NOMO-1 treated with DMSO at 0.1 percent for 48 hours (cell line): Measurements from ENCODE around the gene BLOC1S6.

Experiments used
- DNase-seq: peaks from one replicate; lab custom pipeline; 2025; ENCODE audit not compliant: unreplicated experiment; lab: John Stamatoyannopoulos, UW

BLOC1S6 gene

DNA sequence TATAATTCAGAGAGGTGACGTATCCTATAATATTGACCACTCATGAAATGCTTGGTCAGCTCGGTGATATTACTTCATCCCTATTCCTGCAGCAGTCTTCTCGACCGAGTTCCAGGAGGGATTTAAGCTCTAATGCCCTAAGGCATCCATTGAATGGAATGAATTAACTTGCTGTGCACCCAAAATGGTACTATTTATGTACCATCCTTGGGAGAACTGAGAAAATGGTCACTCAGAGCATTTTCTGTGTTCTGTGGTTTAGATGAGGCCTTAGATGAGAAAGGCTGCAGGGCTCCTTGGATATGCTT, 638 bp downstream of the BLOC1S6 start:
- DNase-seq = no peak

DNA sequence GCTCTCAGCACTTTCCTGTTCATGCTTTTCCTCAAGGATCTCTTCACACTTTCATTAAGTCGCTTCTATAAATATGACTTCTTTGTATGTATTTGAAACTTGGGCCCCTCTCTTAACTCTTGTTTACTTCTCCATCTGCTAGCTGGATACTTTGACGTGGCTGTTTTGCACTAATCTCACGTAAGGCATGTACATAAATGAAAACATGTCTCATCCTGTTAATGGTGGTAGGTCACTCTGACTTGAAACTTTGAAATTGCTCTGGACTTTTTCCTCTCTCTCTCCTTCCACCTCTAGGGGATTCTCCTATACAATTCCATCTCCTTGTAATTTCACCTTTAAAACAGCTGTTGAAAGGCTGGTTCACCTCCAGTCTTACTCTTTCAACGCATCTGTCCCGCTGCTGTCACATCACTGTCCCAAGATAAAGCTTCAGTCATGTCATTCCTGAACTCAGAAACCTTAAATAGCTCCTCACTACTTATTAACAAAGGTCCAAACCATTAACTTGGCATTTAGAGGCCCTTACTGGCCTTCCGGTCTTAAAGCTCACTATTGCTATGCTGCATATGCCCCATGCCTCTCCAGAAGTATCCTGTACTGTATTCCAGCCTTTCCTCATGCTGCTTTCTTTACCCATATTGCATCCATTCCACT, 1.2 kb downstream of the BLOC1S6 start:
- peak; percentile 15 for DNase-seq

DNA sequence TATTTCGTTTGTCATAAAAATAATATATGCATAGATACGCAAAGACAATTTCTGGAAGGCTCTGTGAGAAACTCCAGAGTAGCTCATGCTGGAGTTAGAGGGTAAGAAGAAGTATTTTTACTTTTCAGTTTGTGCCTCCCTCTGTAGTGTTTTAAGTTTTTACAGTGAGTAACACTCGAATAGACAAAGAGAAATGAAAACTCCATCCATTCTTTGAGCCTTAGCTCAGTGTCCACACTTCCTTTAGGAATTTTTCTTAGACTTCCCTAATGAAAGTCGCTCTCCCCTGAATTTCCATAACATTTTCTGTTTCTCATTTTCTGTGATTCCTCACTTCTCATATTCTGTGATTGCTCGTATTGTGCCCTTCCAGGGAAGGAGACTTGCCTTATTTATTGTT, 2.1 kb downstream of the BLOC1S6 start:
- DNase-seq = no peak

DNA sequence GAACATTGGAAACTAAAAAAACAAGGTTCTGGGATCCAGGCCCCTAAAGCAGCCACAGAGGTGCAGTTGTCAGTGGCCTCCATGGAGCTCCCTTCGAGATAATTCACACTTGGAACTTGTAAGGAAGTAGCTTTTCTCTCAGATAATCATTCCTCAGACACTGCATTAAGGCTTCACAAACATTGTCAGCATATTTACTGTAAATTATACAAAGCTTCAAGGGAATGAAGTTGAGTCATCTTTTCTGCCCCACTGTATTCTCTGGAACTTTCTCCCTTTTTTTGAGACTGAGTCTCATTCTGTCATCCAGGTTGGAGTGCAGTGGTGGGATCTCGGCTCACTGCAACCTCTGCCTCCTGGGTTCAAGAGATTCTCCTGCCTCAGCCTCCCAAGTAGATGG, 7.1 kb downstream of the BLOC1S6 start:
- no peak for DNase-seq

DNA sequence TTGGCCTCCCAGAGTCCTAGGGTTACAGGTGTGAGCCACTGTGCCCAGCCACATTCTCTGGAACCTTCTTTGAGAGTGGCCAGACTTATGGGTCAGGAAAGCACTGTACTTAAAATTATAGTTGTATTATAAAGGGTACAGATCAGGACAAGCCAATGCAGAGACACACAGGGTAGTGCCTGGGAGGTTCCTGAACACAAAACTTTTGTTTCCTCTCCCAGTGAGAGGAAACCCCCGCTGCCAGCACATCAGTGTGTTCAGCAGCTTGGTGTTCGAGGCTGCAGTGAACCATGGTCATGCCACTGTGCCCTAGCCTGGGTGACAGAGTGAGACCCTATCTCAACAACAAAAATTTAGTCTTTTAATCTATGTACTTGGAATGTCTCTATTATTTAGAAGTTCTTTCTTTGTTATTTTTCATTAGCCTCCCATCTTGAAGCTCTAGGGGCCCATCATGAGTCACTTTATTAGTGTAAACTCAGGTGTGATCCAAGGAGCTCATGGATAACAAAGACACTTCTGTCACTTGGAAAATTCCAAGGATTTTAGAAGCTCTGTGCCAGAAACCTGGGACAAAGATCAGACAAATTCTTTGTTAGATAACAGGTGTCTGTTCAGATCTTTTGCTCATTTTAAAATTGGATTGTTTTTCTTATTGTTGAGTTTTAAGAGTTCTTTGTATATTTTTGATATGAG, 7.8 kb downstream of the BLOC1S6 start:
- DNase-seq = no peak

DNA sequence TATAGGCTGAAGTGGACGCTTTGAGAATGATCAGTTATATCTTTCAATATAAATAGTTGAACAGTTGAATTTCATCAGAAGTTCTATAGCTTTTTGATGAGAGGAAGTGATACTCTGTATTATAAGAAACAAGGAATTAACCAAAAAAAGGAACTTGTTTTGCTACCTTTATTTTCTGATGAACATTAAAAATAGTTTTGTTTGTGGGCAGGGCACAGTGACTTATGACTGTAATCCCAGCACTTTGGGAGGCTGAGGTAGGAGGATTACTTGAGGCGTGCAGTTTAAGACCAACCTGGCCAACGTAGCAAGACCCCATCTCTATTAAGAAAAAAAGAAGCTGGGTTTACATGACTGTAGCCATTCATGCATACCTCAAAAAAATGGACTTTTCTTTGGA, 16.7 kb downstream of the BLOC1S6 start:
- peak; percentile 83 for DNase-seq

DNA sequence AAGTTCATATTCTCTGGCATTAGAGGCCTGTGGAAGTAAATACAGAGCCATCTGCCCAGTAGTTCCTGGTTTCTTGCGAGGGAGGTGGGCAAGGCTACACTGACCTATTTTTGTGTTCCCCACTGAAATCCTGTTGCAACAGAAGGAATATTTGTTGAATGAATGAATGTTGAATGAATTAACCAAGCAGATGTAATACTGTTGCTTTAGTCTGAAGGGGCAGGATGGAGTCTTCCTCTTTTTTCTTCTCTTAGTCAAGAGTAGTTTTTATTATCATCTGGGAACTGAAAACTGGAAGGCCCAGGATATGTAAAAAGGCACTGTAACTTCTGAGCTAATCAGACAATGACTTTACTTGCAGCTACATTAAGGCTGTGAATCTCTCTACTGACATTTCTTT, 17.1 kb downstream of the BLOC1S6 start:
- peak; percentile 73 for DNase-seq

DNA sequence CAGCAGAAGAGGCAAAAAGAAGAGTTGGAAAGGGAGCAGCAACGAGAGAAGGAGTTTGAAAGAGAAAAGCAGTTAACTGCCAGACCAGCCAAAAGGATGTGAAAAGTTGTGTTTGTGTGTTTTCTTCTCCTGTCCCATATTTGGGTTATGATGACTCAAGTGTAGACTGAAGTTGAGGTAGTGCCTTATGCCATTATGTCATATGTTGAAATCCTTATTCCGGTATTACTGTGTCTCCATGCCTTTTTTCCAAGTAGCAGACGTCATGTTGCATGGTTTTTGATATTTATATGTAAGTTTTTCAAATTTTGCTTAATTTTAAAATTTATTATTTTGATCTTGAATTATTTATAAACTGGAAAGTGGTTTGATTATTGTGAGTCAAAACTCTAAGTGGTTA, 19.2 kb downstream of the BLOC1S6 start:
- no peak for DNase-seq

DNA sequence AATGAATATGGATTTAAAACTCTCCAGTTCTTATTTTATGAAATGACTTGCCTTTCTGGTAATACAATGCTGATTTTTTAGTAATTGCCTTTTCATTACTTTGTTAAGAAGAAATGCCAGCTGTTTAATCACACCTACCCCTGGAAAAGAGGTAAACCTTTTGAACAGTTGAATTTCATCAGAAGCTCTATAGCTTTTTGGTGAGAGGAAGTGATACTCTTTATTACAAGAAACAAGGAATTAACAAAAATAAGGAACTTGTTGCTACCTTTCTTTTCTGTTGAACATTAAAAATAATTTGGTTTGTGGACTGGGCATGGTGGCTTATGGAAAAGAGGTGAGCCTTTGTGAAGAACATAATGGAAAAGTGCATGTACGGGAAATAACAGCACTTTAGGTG, 19.7 kb downstream of the BLOC1S6 start:
- peak; percentile 80 for DNase-seq

DNA sequence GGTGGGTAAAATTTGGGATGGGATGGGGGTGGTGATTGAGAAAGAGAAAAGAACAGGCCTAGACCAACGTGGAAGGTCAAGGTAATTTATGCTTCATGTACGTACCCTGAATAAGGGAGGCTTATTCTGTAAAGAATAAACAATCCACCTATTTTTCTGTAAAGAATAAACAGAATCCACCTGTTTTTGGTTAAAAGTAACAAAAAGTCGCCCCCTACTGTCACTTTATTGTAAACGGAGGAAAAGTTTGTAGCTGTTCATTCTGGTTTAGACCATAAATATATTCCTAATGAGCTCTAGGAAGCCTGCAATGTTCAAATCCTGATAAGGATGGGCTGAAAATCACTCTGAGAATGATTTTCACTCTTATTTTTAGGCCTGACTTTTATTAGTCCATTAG, 24.1 kb downstream of the BLOC1S6 start:
- DNase-seq = peak; percentile 24

DNA sequence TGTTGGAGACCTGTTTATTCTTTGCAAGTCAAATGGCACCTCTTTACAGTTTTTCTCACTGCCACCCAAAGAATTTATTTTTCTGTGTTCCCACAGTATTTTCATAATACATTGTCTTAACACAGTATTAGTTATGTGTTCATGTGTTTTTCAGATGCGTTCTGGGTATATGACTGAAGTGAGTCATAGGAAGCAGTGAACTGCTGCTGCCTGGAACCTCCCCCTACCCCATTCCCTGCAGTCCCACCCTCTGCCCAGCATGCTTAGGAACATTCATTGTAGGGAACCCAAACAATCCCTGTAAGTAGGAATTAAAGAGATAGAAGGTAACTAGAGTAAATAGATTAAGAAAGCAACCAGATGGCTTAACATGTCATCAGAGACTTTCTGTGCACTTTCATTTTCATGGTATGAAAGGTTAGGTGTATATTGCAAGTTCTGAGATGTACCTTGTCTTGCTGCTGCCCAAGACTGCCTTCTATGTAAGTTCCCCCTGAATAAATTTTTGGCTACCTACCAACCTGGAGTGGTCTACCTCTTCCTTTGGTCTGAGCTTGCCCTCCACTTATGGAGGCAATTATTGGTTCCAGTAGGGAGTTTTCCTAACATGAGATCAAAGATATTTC, 25.7 kb downstream of the BLOC1S6 start:
- no peak for DNase-seq

DNA sequence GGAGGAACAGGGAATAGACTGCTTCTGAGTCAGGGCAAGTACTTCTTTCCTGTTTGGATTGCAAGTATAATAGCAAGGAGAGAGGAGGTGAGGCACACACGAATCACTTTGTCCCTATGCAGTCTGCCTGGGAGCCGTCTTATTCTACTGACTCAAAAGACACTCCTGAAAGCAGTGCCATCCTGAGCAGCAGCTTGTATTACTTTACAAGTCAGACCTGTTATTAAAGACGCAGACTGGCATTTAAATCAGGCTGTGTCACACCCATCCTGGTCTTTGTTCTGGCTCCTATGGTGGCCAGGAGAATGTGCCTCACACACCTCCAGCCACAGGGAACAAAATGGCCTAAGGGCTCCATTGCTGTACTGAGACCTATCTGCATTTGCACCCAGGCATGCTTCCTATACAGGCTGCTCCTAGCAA, 29.7 kb downstream of the BLOC1S6 start:
- no peak for DNase-seq

DNA sequence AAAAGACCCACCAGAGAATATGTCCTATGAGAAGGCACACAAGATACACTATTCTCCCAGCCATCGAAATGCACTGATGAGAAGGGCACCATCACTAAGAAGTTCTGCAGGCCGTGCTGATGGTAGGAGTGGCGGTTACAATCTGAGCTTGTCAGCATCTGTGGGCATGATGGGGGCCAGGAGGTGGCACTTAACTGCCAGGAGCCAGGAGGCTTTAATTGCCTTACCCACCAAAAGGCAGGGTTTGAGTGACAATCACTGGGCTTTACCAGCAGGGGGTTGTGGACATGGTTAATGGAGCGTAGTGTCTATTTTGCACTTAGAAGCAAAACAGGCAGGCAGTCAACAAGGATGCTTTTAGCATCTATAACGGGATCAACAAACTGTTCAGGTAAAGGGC, 31.6 kb downstream of the BLOC1S6 start:
- DNase-seq = peak; percentile 35

DNA sequence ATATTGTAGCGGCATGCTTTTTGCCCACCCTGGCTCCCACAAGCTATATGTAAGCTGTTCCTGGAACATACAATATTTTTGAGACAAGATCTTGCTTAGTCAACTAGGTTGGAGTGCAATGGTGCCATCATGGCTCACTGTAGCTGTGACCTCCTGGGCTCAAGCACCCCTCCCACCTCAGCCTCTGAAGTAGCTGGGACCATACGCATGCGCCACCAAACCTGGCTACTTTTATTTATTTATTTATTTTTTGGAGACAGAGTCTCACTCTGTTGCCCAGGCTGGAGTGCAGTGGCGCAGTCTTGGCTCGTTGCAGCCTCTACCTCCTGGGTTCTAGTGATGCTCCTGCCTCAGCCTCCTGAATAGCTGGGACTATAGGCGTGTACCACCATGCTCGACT, 41.0 kb downstream of the BLOC1S6 start:
- DNase-seq = no peak

DNA sequence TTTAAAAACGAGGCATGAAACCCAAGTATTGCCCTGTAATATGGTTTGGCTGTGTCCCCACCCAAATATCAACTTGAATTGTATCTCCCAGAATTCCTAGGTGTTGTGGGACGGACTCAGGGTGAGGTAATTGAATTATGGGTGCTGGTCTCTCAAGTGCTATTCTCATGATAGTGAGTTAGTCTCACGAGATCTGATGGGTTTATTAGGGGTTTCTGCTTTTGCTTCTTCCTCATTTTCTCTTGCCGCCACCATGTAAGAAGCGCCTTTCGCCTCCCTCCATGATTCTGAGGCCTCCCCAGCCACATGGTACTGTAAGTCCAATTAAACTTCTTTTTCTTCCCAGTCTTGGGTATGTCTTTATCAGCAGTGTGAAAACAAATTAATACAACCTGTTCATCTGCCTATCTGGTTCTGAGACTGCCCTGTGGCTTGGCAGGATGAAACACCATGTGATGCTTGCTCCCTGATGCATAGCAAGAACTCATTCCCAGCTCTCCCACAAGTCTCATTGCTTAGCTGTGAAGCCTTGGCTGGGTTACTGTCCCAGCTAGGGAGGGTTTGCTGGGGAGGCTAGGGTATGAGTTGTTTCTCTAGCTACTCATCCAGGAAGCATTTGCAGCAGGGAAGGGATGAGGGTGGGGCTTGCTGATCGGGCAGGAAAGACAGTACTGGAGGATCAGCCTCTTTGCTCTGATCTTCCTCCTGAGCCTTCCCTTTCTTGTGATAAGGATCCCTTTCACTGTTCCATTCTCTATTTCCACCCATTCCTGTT, 43.9 kb downstream of the BLOC1S6 start:
- no peak for DNase-seq

DNA sequence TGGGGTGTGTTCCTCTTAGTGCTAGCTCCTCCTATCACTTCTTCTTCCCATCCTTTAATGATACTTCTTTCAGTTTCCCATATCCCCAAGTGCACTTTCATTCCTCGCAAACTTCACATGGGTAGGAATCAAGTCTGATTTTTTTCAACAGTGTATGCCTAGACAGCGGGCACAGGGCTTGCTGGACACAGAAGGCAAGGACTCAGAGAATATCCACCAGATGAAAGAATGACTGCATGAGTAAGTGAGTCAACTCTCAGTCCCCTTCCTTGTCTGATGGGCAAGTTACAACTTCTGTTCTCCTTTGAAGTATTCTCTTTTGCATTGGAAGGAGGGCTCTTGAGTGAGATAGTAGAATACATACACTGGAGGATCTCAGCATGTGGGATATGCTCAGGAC, 44.6 kb downstream of the BLOC1S6 start:
- no peak for DNase-seq

DNA sequence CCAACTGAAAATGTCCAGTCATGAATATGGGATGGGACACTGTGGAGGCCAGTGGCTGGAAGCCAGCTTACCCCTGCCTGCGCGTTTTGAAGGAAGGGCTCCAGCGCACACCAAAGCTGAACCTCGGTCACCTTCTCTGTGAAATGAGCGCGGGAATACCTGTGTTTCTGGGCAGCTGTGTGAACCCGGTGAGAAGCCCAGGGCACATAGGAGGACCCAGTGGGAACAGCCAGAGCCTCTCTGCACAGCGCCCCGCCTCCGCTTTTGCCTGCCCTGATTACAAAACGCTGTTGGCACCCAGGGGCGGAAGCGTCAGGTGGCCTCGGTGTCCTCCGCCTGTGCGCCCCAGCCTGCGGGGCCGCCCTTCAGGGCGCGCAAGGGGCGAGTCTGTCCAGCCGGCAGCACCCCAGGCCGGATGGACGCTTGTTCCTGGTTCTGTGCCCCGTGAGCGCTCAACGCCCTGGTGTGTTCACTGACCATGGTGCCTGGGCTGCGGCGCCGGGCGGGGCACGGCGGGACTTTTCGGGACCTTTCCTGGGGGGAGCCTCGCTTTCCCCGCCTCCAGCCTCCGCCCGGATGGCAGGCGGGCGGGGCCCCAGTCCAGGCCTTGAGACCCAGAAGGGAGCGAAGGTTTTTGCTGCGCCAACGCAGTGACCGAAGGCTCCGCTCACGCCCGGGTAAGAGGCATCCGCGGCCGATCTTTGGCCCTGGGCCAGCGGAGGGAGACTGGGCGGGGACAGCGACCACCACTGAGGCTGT, 47.4 kb downstream of the BLOC1S6 start, which contains the start of gene SQOR:
Gene SQOR (plus strand): TSS at position 598 of the 759 bp plus-strand sequence. CDS start 23,895 bp downstream, outside the sequence.
- DNase-seq = peak; percentile 84

DNA sequence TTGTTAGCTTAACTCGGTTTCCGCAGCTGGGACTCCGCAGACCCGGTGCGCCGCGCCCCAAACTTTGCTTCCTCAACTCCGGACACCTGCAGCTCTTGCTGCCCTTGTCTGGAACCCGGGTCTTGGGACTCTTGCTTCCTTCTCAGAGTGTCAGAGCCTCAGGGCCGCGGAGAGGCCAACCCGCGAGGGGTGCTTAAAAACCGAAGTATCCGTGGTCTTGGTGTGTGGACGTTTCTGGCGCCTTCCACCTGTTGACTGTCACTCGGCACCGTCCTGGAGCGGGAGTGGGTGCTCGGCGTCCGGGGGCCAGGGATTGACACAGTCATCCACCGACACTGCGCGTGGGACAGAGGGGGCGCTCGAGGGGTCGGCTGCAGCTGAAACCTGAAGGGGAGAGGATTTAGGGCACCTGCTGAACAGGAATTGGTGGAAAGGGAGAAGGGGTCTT, 48.0 kb downstream of the BLOC1S6 start:
- DNase-seq = peak; percentile 49

DNA sequence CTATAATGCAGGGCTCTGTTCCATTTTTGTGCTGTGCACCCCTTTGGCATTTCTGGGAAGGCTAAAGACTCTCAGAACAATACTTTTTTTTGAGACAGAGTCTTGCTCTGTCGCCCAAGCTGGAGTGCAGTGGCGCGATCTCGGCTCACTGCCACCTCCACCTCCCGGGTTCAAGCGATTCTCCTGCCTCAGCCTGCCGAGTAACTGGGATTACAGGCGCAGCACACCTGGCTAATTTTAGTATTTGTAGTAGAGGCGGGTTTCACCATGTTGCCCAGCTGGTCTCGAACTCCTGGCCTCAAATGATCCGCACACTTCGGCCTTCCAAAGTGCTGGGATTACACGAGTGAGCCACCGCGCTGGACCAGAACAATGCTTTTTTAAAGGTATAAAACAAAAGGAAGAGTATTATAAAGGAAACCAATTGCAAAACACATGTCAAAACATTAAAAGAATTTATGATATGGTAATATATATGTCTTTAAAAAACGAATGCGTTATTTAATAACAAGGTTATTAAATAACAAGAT, 48.6 kb downstream of the BLOC1S6 start:
- no peak for DNase-seq

DNA sequence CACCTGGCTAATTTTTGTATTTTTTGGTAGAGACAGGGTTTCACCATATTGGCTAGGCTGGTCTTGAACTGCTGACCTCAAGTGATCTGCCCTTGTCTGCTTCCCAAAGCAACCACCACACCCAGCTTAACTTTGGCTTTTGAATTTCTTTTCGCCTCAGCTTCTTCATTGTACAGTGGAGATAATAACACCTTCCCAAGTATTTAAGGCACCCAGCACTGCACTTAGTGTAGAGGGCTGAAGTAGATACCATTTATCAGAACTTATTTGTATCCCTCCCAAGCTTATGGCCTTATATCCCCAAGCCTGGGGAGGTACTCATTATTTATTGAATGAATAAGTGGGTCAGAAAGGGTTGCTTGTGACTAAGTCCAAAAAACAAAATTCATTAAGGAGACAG, 50.0 kb downstream of the BLOC1S6 start:
- no peak for DNase-seq
